GM21825 (cell line): ENCODE results near the gene WDR33.

ENCODE experiments used
- ATAC-seq: cut with Tn5 transposase; IDR thresholded peaks from one replicate; pipeline ENCODE4 v1.9.1; 2021; ENCODE audit warnings: mild to moderate bottlenecking, moderate library complexity; ENCODE audit not compliant: unreplicated experiment

The WDR33 gene

DNA sequence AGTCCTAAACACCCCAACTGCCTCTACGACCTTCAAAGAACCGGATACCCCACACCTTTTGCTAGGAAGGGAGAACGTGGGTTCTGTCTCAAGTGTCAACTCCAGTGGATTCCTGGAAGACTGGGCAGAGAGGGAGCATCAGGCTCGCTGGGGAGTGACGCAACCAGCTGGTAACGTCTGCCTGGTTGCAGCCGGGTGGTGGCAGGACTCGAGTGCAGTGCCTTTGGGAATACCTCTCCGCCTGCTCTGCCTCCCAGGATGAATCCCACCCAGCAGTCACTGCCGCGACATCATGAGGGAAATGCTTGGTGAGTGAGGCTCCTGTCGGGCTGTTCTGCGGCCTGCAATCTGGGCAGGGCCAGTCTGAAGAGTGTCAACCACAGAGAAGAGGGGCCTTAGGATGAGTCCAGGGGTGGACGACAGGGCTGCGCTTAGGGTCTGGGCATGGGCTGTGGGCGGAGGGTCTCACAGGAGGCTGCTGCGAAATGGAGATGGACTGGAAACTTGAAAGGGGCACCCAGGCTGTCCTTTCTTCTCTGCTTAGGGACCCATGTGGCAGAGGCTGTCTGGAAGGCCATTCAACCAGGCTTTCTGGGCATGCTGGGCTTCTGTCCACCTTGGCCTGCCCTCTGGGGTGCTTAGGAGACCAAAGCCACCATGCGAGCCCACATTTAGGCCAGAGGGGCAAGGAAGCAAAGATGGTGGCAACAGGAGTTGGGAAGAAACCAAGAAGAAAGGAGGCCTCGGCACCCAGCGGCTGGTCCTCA, 152.1 kb downstream of the WDR33 start:
- ATAC-seq = no peak

DNA sequence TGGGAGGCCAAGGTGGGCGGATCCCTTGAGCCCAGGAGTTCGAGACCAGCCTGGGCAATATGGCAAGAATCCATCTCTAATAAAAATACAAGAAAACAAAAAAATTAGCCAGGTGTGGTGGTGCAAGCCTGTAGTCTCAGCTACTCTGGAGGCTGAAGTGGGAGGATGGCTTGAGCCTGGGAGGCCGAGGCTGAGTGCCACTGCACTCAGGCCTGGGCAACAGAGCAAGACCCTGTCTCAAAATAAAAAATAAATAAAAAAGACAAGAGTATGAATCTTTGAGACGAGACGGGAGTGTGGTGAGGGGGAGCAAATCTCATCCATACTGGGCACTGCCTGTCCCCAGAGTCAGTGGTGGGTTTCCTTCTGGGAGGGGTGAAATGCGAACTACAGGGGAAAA, 152.8 kb downstream of the WDR33 start:
- no peak for ATAC-seq

DNA sequence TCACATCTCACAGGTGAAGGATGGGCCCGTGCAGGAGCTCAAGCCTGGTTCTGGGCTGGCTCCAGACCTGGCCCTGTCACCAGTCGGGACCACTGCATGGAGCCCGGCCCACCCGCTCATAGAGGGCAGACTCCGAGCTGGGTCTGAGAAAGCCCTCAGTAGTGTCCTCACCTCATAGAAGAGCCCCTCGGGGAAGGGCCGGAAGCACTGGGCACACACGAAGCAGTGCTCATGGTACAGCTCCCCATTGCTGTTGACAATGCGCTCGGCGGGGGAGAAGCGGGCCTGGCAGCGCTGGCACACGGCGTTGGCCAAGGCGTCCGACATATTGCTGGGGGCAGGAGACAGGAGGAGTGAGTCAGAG, 153.8 kb downstream of the WDR33 start:
- ATAC-seq = no peak

DNA sequence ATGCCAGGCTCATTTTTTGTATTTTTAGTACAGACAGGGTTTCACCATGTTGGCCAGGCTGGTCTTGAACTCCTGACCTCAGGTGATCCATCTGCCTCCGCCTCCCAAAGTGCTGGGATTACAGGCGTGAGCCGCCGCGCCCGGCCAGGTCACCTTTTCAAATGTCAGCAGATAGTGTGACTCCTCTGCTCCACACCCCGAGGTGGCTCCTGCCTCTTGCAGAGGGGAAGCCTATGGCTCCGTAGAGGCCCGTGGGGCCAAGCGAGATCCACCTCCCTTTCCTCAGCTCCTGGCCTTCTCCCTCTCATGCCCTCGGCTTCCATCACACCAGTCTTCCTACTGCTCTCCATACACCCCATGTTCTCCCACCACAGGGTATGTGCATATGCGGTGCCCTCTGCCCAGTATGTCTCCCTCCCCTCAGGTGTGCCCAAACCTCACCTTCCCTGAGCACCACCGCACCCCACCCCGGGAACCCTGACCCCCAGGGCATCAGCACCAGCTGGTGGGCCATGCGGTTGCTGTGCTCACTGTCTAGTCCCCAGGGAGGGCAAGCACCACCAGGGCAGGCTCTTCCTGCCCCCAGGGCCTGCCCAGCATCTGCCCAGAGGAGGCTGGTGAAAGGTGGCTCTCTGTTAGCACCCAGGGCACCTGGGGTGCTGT, 154.3 kb downstream of the WDR33 start:
- no peak for ATAC-seq

DNA sequence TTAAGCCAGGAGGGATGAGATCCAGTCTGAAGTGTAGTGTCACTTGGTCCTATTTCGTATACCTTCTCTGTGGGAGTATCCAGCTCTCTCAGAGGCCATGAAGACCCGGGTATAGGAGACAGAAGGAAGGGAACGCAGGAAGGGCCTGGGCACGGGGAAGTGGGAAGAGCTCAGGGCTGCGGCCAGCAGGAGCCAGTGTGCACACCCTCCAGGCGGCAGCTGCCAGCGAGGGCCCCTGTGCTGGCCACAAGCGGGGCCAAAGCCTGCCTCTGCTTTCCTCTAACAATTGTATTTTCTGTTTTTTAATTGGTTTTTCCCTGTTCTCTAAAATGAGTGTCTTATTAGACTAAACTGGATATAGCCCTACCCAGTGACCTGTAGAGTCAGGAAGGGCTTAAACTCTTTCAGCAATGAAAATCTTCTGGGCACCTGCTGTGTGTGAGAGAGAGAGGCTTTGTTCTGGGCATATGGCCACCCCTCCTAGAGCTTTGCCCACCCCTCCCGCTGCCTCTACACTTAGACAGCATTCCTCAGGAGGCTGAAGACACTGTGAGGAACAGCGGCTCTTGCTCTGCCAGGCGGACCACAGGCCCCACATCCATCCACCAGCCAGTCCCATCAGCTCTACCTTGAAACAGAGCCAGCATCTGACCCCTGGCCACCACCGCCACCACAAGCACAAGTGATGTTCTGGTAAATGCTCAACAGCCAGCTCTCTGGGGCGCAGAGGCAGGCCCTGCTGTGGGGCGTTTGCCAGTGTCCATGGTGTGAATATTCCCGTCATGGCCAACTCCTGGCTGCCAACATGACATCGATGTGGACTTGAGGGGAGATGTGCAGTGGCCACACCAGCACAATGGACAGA, 155.5 kb downstream of the WDR33 start:
- ATAC-seq = no peak

DNA sequence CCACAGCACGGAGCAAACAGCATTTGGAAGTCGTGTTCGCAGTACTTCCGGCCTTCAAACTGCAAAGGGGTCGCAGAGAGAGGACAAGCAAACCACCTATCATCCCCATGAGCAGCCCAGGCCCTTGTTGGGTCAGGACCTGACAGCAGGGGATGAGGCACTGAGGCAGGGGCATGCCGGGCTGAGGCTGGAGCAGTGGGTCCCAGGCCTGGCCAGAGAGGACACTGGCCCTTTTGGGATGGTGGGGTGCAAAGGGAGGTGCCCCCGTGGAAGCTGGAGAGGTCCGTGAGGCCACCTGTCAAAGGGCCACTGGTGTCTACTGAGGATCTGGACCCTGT, 156.2 kb downstream of the WDR33 start:
- no peak for ATAC-seq

DNA sequence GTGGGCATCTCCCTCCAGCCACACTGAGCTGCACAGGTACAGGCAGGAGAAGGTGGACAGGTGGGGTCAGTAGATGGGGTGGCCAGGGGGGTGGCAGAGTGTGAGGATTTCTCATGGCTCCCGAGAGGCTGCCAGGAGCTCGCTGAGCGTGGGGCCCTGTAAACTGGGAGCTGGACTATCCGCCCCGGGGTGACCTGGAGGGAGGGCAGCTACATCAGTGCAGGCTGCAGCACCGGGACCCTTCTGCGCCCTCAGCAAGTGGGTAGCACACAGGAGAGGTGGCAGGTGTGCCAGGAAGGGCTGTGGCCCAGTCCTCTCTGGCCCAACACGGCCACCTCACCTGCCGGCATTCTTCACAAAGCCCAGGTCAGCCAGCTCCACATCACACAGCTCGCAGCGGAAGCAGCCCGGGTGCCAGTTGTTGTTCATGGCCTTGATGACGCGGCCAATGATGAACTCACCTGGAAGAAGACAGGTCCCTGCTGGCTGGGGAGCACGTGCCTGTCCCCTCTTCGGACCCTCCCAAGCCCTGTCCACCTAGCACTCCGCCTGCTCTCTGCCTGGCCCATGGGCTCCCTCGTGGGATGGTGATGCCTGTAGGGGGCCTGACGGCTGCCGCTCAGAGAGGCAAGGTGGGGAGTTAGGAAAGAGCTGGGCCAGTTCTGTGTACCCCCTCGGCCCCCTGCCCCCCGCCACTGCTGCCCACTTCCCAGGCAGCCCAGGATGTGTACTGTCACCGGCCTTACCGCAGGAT, 156.7 kb downstream of the WDR33 start:
- ATAC-seq = no peak

DNA sequence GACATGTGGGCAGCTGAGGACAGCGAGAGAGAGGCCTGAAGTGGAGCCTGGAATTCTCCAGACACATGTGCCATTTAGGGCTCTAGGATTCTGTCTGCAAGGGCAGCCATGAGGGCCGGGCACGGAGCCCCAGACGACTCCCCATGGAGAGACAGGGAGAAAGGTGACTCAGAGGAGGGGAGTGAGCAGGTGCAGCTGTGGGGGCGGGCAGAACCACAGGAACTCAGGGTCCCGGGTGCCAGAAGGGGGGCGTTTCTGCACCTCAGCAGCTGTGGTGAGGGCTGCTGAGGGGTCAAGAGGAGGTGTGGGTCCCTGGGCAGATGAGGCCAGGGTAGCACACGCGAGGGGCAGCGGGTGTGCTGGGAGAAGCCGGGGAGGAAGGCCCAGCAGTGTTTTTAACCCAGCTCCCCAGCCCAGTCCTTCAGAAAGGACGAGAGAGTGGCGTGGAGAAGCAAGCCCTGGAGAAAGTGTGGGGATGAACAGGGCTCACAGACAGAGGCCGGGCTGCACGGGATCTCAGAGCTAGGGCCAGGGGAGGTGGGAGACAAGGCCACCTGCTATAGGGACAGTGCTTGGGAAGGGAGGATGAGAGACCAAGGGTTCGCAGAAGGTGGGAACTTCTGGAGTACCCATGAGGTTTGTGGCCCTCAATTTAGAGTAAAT, 157.4 kb downstream of the WDR33 start:
- no peak for ATAC-seq

DNA sequence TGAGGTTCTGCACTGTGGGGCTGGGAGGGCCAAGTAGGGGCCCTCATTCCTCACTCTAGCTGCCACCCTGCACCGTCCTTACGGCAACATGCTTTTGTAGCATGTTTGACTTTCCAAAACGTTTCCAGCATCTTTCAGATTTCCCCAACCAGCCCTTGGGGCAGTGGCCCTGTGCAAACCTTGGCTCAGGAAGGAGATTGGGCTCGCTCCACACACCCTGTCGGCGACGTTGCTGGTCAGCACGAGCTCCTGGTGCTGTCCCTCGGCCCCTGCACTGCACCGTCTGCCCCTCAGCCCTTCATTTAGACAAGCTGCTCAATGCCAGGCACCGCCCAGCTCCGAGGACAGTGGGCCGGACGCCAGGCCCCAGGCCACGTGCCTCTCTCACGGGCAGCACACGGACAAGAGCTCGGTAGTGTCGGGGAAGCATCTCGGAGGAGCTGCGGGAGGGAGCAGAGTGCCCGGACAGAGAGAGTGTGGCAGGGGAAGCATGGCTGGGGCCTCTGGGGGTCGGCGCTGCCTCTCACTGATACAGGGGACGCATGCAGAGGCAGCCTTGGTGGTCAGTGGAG, 158.1 kb downstream of the WDR33 start:
- ATAC-seq = no peak

DNA sequence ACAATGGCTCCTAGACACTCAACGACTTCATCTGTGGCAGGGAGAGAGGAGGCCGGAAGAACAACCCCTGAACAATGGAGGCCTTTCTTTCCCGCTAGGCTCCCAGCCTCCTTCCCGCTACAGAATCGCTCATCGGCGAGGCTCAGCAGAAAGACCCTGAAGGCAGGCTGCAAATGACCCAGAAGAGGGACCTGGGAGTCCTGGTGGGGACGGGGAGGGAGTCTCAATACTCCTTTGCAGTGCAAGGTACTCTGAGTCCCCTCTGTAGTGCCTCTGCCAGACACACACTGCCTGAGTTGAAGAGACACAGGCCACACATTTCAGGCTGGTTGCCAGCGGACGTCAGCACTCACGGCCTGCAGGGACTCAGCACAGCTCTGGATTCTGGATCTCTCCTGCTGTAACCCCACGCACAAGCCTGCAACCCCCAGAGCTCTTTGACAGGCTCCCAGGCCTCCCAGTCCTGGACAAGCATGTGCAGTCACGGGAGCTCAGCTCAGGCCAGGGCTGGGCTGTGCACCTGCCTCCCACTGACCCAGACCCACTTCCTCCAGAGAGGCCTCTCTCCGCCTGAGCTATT, 158.9 kb downstream of the WDR33 start:
- no peak for ATAC-seq

DNA sequence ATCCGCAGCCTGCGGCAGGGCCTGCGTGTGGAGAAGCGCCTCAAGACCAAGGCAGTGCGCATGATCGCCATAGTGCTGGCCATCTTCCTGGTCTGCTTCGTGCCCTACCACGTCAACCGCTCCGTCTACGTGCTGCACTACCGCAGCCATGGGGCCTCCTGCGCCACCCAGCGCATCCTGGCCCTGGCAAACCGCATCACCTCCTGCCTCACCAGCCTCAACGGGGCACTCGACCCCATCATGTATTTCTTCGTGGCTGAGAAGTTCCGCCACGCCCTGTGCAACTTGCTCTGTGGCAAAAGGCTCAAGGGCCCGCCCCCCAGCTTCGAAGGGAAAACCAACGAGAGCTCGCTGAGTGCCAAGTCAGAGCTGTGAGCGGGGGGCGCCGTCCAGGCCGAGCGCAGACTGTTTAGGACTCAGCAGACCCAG, 159.6 kb downstream of the WDR33 start:
- no peak for ATAC-seq
